ENCODE results near the gene TDP1.

Gene TDP1

GRCh38 chr14:90060312-90060964 is 104.7 kb downstream of the TDP1 start:
- Histone ChIP-seq H3K4me3 (replicated peaks; ENCODE audit: insufficient read depth, low read length) (peak overlapping the region; percentile 43), H3K27ac (replicated peaks) (no peak overlapping the region), H3K27me3 (ENCODE audit: insufficient read depth, poor library complexity, severe bottlenecking) (peaks cover 63% of the 10 kb centered on the region)
- DNase-seq (ENCODE audit: low read depth in 1 of 2, low spot score in 1 of 2): peak; percentile 16 to 27
- TF ChIP-seq CTCF (IDR thresholded peaks at IDR 0.05; ENCODE audit: insufficient read depth, low read length) (peak; percentile 30), REST (IDR thresholded peaks at IDR 0.05; ENCODE audit: insufficient replicate concordance, low read depth) (no peak)

GRCh38 chr14:90060965-90061684 is 105.4 kb downstream of the TDP1 start:
- Histone ChIP-seq H3K27me3 (ENCODE audit: insufficient read depth, poor library complexity, severe bottlenecking) (peaks cover 63% of the 10 kb centered on the region), H3K27ac (replicated peaks) (no peak overlapping the region), H3K4me3 (replicated peaks; ENCODE audit: insufficient read depth, low read length) (peak overlapping the region; percentile 43)
- no peak for DNase-seq (ENCODE audit: low read depth in 1 of 2, low spot score in 1 of 2)
- no peak for TF ChIP-seq CTCF (IDR thresholded peaks at IDR 0.05; ENCODE audit: insufficient read depth, low read length)

GRCh38 chr14:90061685-90062126 is 106.0 kb downstream of the TDP1 start, which contains the start of gene KCNK13:
TSS of gene KCNK13 (plus strand) at chr14:90061994. CDS start at chr14:90062206, 212 bp downstream.
- TF ChIP-seq POLR2AphosphoS5 (IDR thresholded peaks at IDR 0.05; ENCODE audit: low read depth) (no peak), GABPA (IDR thresholded peaks at IDR 0.05; ENCODE audit: low read depth) (no peak), REST (IDR thresholded peaks at IDR 0.05; ENCODE audit: insufficient replicate concordance, low read depth) (no peak), CTCF (IDR thresholded peaks at IDR 0.05; ENCODE audit: insufficient read depth, low read length) (no peak), SPI1 (IDR thresholded peaks at IDR 0.05; ENCODE audit: borderline replicate concordance, low read depth) (no peak)
- H3K4me3 ChIP-seq (replicated peaks; ENCODE audit: insufficient read depth, low read length): peak within 1 kb of the TSS; percentile 43
- DNase-seq (ENCODE audit: low read depth in 1 of 2, low spot score in 1 of 2): no peak
- H3K27me3 ChIP-seq (ENCODE audit: insufficient read depth, poor library complexity, severe bottlenecking): peaks cover 61% of the 10 kb centered on the region
- no peak within 1 kb of the TSS for H3K27ac ChIP-seq (replicated peaks)

Data from HL-60 (cell line).